ENCODE measurements around the gene SIGLEC15. TPM values are rescaled to one million over a fixed set of nuclear protein-coding genes. Genes with fewer than 3 reads are reported as not detected.

SIGLEC15 gene
- total RNA-seq, 1 donor from 2014 or later, result 0.85 TPM

DNA sequence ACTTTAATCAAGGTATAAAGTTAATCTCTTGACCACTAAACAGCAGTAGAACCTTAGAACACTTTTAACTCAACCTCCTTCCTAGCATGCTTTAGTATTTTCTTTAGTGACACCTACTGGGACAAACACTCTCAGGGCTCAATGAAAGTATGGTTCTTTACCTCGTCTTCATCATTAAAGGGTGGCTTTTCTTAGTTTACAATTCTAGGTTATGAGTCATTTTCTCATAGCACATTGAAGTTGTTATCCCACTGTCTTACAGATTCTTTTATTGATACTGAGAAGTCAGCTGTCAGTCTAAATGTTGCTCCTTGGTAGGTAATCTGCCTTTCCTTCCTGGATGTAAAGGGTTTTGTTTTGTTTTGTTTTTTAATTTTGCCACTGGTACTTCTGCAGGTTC, 38.0 kb downstream of the SIGLEC15 start:
- no peak for DNase-seq (ENCODE audit: low spot score)
- H3K4me3 Mint-ChIP-seq (ENCODE audit: unreplicated experiment), result no peak overlapping the region
- peaks cover 59% of the 10 kb centered on the region for H3K36me3 Mint-ChIP-seq (ENCODE audit: low read depth)
- H3K9me3 Mint-ChIP-seq (ENCODE audit: low read depth), result no peaks in the 10 kb centered on the region
- TF ChIP-seq CTCF (IDR thresholded peaks at IDR 0.05), result no peak
- H3K27me3 Mint-ChIP-seq (ENCODE audit: low read depth), result no peaks in the 10 kb centered on the region
- no peaks in the 10 kb centered on the region for H3K4me1 Mint-ChIP-seq (ENCODE audit: low read depth)
- no peak overlapping the region for H3K27ac Mint-ChIP-seq (ENCODE audit: unreplicated experiment)

- Mint-ChIP-seq H3K9me3 (ENCODE audit: low read depth) (no peaks in the 10 kb centered on the region), H3K4me3 (ENCODE audit: unreplicated experiment) (no peak overlapping the region), H3K27ac (ENCODE audit: unreplicated experiment) (no peak overlapping the region), H3K27me3 (ENCODE audit: low read depth) (no peaks in the 10 kb centered on the region), H3K36me3 (ENCODE audit: low read depth) (peaks cover 53% of the 10 kb centered on the region), H3K4me1 (ENCODE audit: low read depth) (no peaks in the 10 kb centered on the region)
- DNase-seq (ENCODE audit: low spot score), result no peak
- no peak for TF ChIP-seq CTCF (IDR thresholded peaks at IDR 0.05)
Measured at GRCh38 chr18:45864081-45864480, 38.6 kb downstream of the SIGLEC15 start.

- Mint-ChIP-seq H3K27ac (ENCODE audit: unreplicated experiment) (no peak overlapping the region), H3K36me3 (ENCODE audit: low read depth) (peaks cover 50% of the 10 kb centered on the region), H3K4me3 (ENCODE audit: unreplicated experiment) (no peak overlapping the region), H3K27me3 (ENCODE audit: low read depth) (no peaks in the 10 kb centered on the region), H3K9me3 (ENCODE audit: low read depth) (no peaks in the 10 kb centered on the region), H3K4me1 (ENCODE audit: low read depth) (no peaks in the 10 kb centered on the region)
- DNase-seq (ENCODE audit: low spot score), result no peak
- TF ChIP-seq CTCF (IDR thresholded peaks at IDR 0.05), result no peak
Measured at GRCh38 chr18:45865466-45865865, 40.0 kb downstream of the SIGLEC15 start.

- Mint-ChIP-seq H3K4me3 (ENCODE audit: unreplicated experiment) (no peak overlapping the region), H3K36me3 (ENCODE audit: low read depth) (peaks cover 41% of the 10 kb centered on the region), H3K9me3 (ENCODE audit: low read depth) (peaks cover 2% of the 10 kb centered on the region), H3K27ac (ENCODE audit: unreplicated experiment) (no peak overlapping the region), H3K4me1 (ENCODE audit: low read depth) (no peaks in the 10 kb centered on the region), H3K27me3 (ENCODE audit: low read depth) (no peaks in the 10 kb centered on the region)
- TF ChIP-seq CTCF (IDR thresholded peaks at IDR 0.05), result no peak
- no peak for DNase-seq (ENCODE audit: low spot score)
Measured at GRCh38 chr18:45870419-45870818, 44.9 kb downstream of the SIGLEC15 start.

GRCh38 chr18:45871431-45872084, 46.1 kb downstream of the SIGLEC15 start:
- no peak overlapping the region for H3K4me3 Mint-ChIP-seq (ENCODE audit: unreplicated experiment)
- H3K9me3 Mint-ChIP-seq (ENCODE audit: low read depth), result peaks cover 3% of the 10 kb centered on the region
- no peaks in the 10 kb centered on the region for H3K4me1 Mint-ChIP-seq (ENCODE audit: low read depth)
- H3K36me3 Mint-ChIP-seq (ENCODE audit: low read depth), result peaks cover 37% of the 10 kb centered on the region
- DNase-seq (ENCODE audit: low spot score), result no peak
- no peak for TF ChIP-seq CTCF (IDR thresholded peaks at IDR 0.05)
- H3K27me3 Mint-ChIP-seq (ENCODE audit: low read depth), result no peaks in the 10 kb centered on the region
- no peak overlapping the region for H3K27ac Mint-ChIP-seq (ENCODE audit: unreplicated experiment)
